D721Med (cell line): ENCODE measurements around the gene DNAJC11.

ENCODE experiments used
- DNase-seq: peaks from one replicate; pipeline ENCODE4 v3.0.0; 2011; ENCODE audit warnings: low spot score; ENCODE audit not compliant: insufficient read length
- FAIRE-seq: peaks from 2 replicates; lab custom pipeline; 2011; peaks lifted over from hg19 to GRCh38; lab: Jason Lieb, UNC
- CTCF ChIP-seq: IDR thresholded peaks from 2 replicates; pipeline ENCODE4 v1.5.1; 2012; ENCODE audit warnings: mild to moderate bottlenecking, control low read depth; ENCODE audit not compliant: insufficient read depth; ENCODE audit errors: missing control alignments

DNAJC11 gene

GRCh38 chr1:6588128-6588892 is 113.3 kb downstream of the DNAJC11 start:
- no peak for FAIRE-seq
- TF ChIP-seq CTCF: no peak
- DNase-seq: no peak

- FAIRE-seq: no peak
- no peak for DNase-seq
- no peak for TF ChIP-seq CTCF
These were observed 114.2 kb downstream of the DNAJC11 start for GRCh38 chr1:6587261-6588005.

DNA sequence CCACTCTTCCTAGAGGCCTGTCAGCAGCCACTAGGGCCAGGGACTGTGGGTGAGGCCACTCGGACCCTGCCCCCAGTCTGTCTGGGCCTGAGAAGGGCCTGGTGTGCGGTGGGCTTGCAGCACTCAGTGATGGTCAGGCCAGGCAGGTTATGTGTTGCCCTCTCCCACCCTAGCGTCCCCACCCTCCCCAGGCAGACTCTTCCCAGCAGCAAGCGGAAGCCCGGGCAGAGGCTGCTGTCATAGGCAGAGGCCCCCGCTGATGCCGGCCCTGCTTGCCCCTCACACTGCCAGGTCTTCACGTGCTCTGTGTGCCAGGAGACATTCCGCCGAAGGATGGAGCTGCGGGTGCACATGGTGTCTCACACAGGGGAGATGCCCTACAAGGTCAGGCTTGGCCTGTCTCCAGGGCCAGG is 115.2 kb downstream of the DNAJC11 start:
- TF ChIP-seq CTCF: no peak
- FAIRE-seq (no peak), DNase-seq (no peak)

GRCh38 chr1:6585841-6586240 is 115.8 kb downstream of the DNAJC11 start:
- DNase-seq: no peak
- no peak for TF ChIP-seq CTCF
- no peak for FAIRE-seq

DNA sequence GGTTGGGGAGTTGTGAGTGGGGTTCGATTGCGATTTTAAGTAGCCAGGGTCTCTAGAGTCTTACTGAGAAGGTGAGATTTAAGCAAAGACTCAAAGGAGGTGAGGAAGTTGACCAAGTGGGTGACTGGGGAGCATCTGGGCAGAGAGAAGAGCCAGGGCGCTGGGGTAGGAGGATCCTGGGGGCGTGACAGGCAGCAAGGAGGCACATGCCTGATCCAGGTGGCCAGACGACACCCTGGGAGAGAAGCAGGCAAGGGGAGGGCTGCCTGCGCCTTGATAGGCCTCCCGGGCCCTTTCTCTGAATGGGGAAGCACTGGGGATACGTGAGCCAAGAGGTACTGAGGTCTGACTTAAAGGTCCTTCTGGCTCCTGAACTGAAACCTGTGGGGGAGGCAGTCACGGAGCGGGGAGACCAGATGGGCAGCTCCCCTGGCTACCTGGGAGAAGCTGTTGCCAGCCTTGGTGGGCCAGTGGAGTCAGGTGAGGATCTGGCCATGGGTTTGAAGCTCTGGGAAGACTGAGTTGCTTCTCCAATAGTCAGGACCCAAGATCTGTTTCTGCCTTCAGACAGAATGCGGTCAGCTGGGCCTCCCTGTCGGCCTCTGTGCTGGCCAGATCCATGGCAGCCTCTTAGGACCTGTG is 116.4 kb downstream of the DNAJC11 start:
- FAIRE-seq (no peak), DNase-seq (no peak)
- no peak for TF ChIP-seq CTCF
